OCI-LY3 (cell line): ENCODE data around the gene PRR12.

Experiments used
- CTCF ChIP-seq: fragments of 200-600, 300-600 bp; sonication (generic); IDR thresholded peaks from 2 replicates; pipeline ENCODE4 v1.5.1; 2014; ENCODE audit warnings: antibody characterized with exemption, low read length, low read depth
- EZH2phosphoT487 ChIP-seq: fragments of 200-600 bp; shearing (Covaris generic); IDR thresholded peaks from 2 replicates; pipeline ENCODE4 v1.6.1; 2018; ENCODE audit warnings: antibody characterized with exemption, mixed run types, low read depth

- TF ChIP-seq CTCF: no peak
- TF ChIP-seq EZH2phosphoT487: no peak
Observed at GRCh38 chr19:49549045-49549444, 41.9 kb upstream of the PRR12 start.
